PC-9 (cell line): ENCODE data around the gene INSYN2B. TPM values are rescaled to one million over a fixed set of nuclear protein-coding genes. Genes with fewer than 3 reads are reported as not detected.

Experiments
- BruUV-seq: library from RNA; stranded (reverse); fragments of 400-500 nt; replicated peaks from 2 replicates; lab custom pipeline; 2021; lab: Mats Ljungman, UMichigan
- CTCF ChIA-PET: fragments of 300-600 bp; sonication (Branson Sonifier 250); formaldehyde crosslinking; loops from one replicate; lab custom pipeline; 2022; ENCODE audit warnings: antibody characterized with exemption; lab: Charles Lee
- POLR2A ChIA-PET: fragments of 300-600 bp; sonication (Branson Sonifier 250); formaldehyde crosslinking; loops from one replicate; lab custom pipeline; 2022; ENCODE audit warnings: antibody characterized with exemption; ENCODE audit not compliant: unreplicated experiment; lab: Charles Lee
- DNase-seq, 2 experiments: peaks; one replicate each; pipeline versions ENCODE4 v3.0.0 to v3.0.0-alpha.2; 2015 to 2022; ENCODE audit warnings: mixed read lengths in 1 of 2
- H2AFZ ChIP-seq: fragments of 200-600 bp; sonication (generic); 2 replicates; pipeline ENCODE4 v1.8.1; 2017; ENCODE audit warnings: antibody characterized with exemption
- H3F3A ChIP-seq: fragments of 200-600 bp; sonication (generic); 2 replicates; pipeline ENCODE4 v1.8.1; 2017; ENCODE audit warnings: antibody characterized with exemption, mild to moderate bottlenecking, low read depth; ENCODE audit not compliant: insufficient read depth
- H3K27ac ChIP-seq: fragments of 200-600 bp; sonication (generic); 2 replicates; pipeline ENCODE4 v1.6.1; 2016; ENCODE audit warnings: mixed run types
- H3K27me3 ChIP-seq: fragments of 200-600 bp; sonication (generic); 2 replicates; pipeline ENCODE4 v1.6.1; 2016; ENCODE audit warnings: low read depth, mixed run types; ENCODE audit not compliant: insufficient read depth
- H3K36me3 ChIP-seq: fragments of 200-600 bp; sonication (generic); 2 replicates; pipeline ENCODE4 v1.6.1; 2016; ENCODE audit warnings: low read depth, mixed run types
- H3K4me1 ChIP-seq: fragments of 200-600 bp; sonication (generic); replicated peaks from 2 replicates; pipeline ENCODE4 v1.6.1; 2016; ENCODE audit warnings: mixed run types; ENCODE audit not compliant: insufficient read depth
- H3K4me2 ChIP-seq: fragments of 200-600 bp; sonication (generic); 2 replicates; pipeline ENCODE4 v1.6.1; 2017; ENCODE audit warnings: mixed run types
- H3K4me3 ChIP-seq: fragments of 200-600 bp; sonication (generic); 2 replicates; pipeline ENCODE4 v1.6.1; 2016; ENCODE audit warnings: mixed run types
- H3K79me2 ChIP-seq: fragments of 200-600 bp; sonication (generic); 2 replicates; pipeline ENCODE4 v1.6.1; 2017; ENCODE audit warnings: low read depth, mixed run types
- H3K9me2 ChIP-seq: fragments of 200-600 bp; sonication (generic); 2 replicates; pipeline ENCODE4 v1.8.1; 2017; ENCODE audit warnings: mild to moderate bottlenecking; ENCODE audit not compliant: insufficient read depth
- H3K9me3 ChIP-seq: fragments of 200-600 bp; sonication (generic); 2 replicates; pipeline ENCODE4 v1.8.1; 2016; ENCODE audit warnings: low read depth; ENCODE audit not compliant: insufficient read depth
- H4K20me1 ChIP-seq: fragments of 200-600 bp; sonication (generic); 2 replicates; pipeline ENCODE4 v1.8.1; 2017; ENCODE audit not compliant: insufficient read depth
- EZH2 ChIP-seq: fragments of 200-600 bp; sonication (generic); IDR thresholded peaks from 2 replicates; pipeline ENCODE4 v1.8.0; 2017; ENCODE audit warnings: antibody characterized with exemption, low read depth
- intact Hi-C: fragments of 100-400 bp; cut with micrococcal nuclease; formaldehyde crosslinking; loops from one replicate; pipeline ENCODE4 v1.10.0; 2022; ENCODE audit not compliant: unreplicated experiment
- total RNA-seq: library from RNA; stranded (reverse); gene quantifications from 2 replicates; pipeline ENCODE4 v1.2.3, GENCODE V29; 2021
- TF ChIP-seq, protein P1 (sequence below): fragments of 200-600 bp; sonication (generic); conservative IDR thresholded peaks from 2 replicates; pipeline ENCODE4 v1.6.1; 2017; ENCODE audit warnings: mixed run types, antibody characterized with exemption, mild to moderate bottlenecking, moderate library complexity

Gene INSYN2B
- total RNA-seq, 1 experiment from 2014 or later, result not detected

DNA sequence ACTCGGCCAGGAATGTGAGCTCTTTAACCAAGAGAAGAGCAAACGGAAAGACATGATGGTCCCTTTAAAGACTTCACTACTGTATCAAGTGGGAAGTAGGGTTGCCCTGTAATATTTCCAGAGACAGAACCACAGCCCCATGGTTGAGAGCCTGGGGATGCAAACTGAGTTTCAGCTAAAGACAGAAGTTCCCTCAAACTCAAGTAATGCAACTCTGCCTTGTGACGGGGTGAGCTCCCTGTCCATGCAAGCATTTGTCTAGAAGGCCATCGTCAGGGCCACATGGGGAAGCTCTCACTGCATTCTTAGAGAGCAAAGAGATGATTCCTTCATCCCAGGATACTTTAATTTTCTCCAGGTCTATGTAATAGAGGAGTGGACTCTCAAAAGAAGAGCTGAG is 82.8 kb downstream of the INSYN2B start:
- H3K9me2 ChIP-seq, result no peaks in the 10 kb centered on the region
- BruUV-seq, result no TSS peak
- H3K36me3 ChIP-seq, result no peaks in the 10 kb centered on the region
- H2AFZ ChIP-seq, result no peak overlapping the region
- H3K27ac ChIP-seq, result no peak overlapping the region
- H3K27me3 ChIP-seq, result no peaks in the 10 kb centered on the region
- DNase-seq, result no peak
- H4K20me1 ChIP-seq, result no peaks in the 10 kb centered on the region
- peaks cover 23% of the 10 kb centered on the region for H3K4me1 ChIP-seq
- no peak overlapping the region for H3K4me3 ChIP-seq
- no peaks in the 10 kb centered on the region for H3K79me2 ChIP-seq
- H3F3A ChIP-seq, result no peaks in the 10 kb centered on the region; the same call in 1 of the 2 replicates
- ChIA-PET CTCF (no interaction called here), POLR2A (no interaction called here)
- H3K4me2 ChIP-seq, result no peak overlapping the region
- intact Hi-C loops, result no loop called here
- no peak for TF ChIP-seq EZH2
- TF ChIP-seq, protein P1, sequence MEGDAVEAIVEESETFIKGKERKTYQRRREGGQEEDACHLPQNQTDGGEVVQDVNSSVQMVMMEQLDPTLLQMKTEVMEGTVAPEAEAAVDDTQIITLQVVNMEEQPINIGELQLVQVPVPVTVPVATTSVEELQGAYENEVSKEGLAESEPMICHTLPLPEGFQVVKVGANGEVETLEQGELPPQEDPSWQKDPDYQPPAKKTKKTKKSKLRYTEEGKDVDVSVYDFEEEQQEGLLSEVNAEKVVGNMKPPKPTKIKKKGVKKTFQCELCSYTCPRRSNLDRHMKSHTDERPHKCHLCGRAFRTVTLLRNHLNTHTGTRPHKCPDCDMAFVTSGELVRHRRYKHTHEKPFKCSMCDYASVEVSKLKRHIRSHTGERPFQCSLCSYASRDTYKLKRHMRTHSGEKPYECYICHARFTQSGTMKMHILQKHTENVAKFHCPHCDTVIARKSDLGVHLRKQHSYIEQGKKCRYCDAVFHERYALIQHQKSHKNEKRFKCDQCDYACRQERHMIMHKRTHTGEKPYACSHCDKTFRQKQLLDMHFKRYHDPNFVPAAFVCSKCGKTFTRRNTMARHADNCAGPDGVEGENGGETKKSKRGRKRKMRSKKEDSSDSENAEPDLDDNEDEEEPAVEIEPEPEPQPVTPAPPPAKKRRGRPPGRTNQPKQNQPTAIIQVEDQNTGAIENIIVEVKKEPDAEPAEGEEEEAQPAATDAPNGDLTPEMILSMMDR, result no peak
- no peaks in the 10 kb centered on the region for H3K9me3 ChIP-seq

- ChIA-PET CTCF (no interaction called here), POLR2A (no interaction called here)
- intact Hi-C loops, result no loop called here
- Histone ChIP-seq H4K20me1 (no peaks in the 10 kb centered on the region), H3K36me3 (no peaks in the 10 kb centered on the region), H3K27me3 (no peaks in the 10 kb centered on the region), H3K4me3 (no peak overlapping the region), H3K27ac (no peak overlapping the region), H3K4me1 (peaks cover 14% of the 10 kb centered on the region), H3K9me3 (no peaks in the 10 kb centered on the region), H3K9me2 (no peaks in the 10 kb centered on the region), H3K79me2 (no peaks in the 10 kb centered on the region), H3F3A (no peaks in the 10 kb centered on the region; the same call in 1 of the 2 replicates), H3K4me2 (no peak overlapping the region), H2AFZ (no peak overlapping the region)
- no peak for DNase-seq
- TF ChIP-seq, protein P1, result no peak
- no peak for TF ChIP-seq EZH2
- BruUV-seq, result no TSS peak
Observed at GRCh38 chr5:169895926-169896325, 84.4 kb downstream of the INSYN2B start.

DNA sequence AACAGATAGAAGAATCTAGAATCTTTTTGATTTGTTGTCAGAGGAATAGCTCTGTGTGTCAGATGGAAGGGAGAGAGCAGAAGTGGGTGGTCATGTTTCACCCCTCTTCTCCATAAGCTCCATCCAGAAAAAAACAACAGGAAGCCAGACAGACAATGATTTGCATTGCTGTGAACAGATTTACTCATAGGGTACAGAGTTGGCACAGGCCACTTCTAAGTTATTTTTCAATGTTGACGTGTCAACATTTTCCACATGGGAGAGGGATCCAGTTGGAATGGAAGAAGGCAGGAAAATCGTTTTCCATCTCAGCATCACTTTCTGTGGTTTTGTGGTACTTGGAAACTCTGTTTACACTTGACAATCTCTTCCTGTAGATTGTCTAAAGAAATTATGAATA is 86.7 kb downstream of the INSYN2B start:
- peaks cover 14% of the 10 kb centered on the region for H3K4me1 ChIP-seq
- no peaks in the 10 kb centered on the region for H3K9me3 ChIP-seq
- no TSS peak for BruUV-seq
- H3K79me2 ChIP-seq, result no peaks in the 10 kb centered on the region
- no peaks in the 10 kb centered on the region; the same call in 1 of the 2 replicates for H3F3A ChIP-seq
- no peak for DNase-seq
- CTCF ChIA-PET, result no interaction called here
- no peak overlapping the region for H3K4me3 ChIP-seq
- TF ChIP-seq, protein P1, result no peak
- no peak for TF ChIP-seq EZH2
- H2AFZ ChIP-seq, result no peak overlapping the region
- no peaks in the 10 kb centered on the region for H3K27me3 ChIP-seq
- intact Hi-C loops, result no loop called here
- POLR2A ChIA-PET, result no interaction called here
- H3K27ac ChIP-seq, result no peak overlapping the region
- no peaks in the 10 kb centered on the region for H3K9me2 ChIP-seq
- no peaks in the 10 kb centered on the region for H3K36me3 ChIP-seq
- no peak overlapping the region for H3K4me2 ChIP-seq
- no peaks in the 10 kb centered on the region for H4K20me1 ChIP-seq
